ENCODE data around the gene REXO4. TPM values are rescaled to one million over a fixed set of nuclear protein-coding genes. Genes with fewer than 3 reads are reported as not detected.

REXO4 gene
- total and polyA plus RNA-seq, 2 donors (not counting 3 experiments of a cell fraction or from before 2014, with no cell fraction given): 19.5 to 29.5 TPM

DNA sequence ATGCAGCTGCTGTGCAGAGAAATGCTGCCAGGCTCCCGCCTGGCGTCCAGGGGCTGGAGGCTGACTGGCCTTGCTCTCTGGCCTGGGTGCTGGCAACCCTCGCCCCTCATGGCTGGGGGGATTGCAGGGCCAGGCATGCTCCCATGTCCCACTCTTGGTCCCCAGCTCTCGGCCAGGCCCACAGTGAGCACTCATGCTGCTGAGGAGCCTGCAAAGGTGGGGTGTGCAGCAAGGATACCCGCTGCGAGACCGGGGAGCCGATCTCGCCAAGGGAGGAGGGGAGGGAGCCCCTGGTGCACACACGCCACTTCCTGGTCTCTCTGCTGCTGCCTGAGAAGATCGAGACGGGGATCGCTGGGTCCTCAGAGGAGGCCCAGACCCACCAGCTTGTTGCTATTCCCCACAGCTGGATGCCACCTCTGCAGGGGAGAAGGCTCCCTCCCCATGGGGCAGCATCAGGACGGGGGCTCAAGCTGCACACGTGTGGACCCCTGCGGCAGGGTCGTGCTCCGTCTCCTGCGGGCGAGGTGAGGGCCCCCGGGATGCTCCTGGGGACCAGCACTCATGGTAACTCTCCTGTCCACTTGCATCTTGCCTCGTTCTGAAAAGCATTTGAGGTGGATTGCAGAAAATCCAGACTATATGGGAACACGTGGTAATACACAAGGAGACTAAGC, 27.6 kb upstream of the REXO4 start:
- DNase-seq (ENCODE audit: low read depth, low spot score): no peak
- ChIA-PET POLR2A (no interaction called here), CTCF (interaction anchor here (1.2 kb wide), 1 partner anchor 11 kb away, joined by 3 read pairs; no protein-coding TSS in a partner anchor)
- Histone ChIP-seq H3K4me2 (ENCODE audit: insufficient read depth, low read length) (no peak overlapping the region), H3K4me3 (replicated peaks in 1 of 3; ENCODE audit: insufficient read depth in 1 of 3, low read depth in 1 of 3, low read length in 3 of 3) (no peak overlapping the region), H3K36me3 (ENCODE audit: control insufficient read depth in 2 of 2, extremely low read depth in 1 of 2, insufficient read depth in 2 of 2, low read length in 2 of 2) (no peaks in the 10 kb centered on the region), H3K9me3 (replicated peaks; ENCODE audit: control insufficient read depth, insufficient read depth, low read length) (no peaks in the 10 kb centered on the region), H2AFZ (ENCODE audit: low read depth, low read length) (no peak overlapping the region), H3K4me1 (ENCODE audit: control insufficient read depth, extremely low read depth, insufficient read depth, low read length) (no peaks in the 10 kb centered on the region), H3K27me3 (ENCODE audit: control insufficient read depth in 2 of 2, insufficient read depth in 2 of 2, low read length in 2 of 2) (no peaks in the 10 kb centered on the region), H3K9ac (replicated peaks; ENCODE audit: extremely low read depth, insufficient read depth, low read length) (no peak overlapping the region), H3K79me2 (ENCODE audit: control insufficient read depth, insufficient read depth, low read length) (no peaks in the 10 kb centered on the region), H4K20me1 (replicated peaks; ENCODE audit: control insufficient read depth, extremely low read depth, insufficient read depth, low read length) (no peaks in the 10 kb centered on the region), H3K27ac (ENCODE audit: insufficient read depth, low read depth, low read length) (no peak overlapping the region), H3K9me1 (replicated peaks; ENCODE audit: control insufficient read depth, extremely low read depth, insufficient read depth, low read length) (no peaks in the 10 kb centered on the region)
- no peak for FAIRE-seq
- no TSS peak for BruUV-seq (replicated peaks)
- intact Hi-C loops (cut with micrococcal nuclease): no loop called here
- dilution Hi-C loops (cut with MboI; ENCODE audit: extremely low pct_ligation_motif_present, low sequenced_read_pairs): no loop called here
- TF ChIP-seq MYC (IDR thresholded peaks at IDR 0.05; ENCODE audit: low read depth, low read length) (no peak), FOS (IDR thresholded peaks at IDR 0.05; ENCODE audit: borderline replicate concordance, insufficient read depth, low read length) (no peak)
- TF ChIP-seq, protein P1, sequence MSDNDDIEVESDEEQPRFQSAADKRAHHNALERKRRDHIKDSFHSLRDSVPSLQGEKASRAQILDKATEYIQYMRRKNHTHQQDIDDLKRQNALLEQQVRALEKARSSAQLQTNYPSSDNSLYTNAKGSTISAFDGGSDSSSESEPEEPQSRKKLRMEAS (IDR thresholded peaks at IDR 0.05; ENCODE audit: insufficient read depth, insufficient read length): no peak
- TF ChIP-seq, protein P2, sequence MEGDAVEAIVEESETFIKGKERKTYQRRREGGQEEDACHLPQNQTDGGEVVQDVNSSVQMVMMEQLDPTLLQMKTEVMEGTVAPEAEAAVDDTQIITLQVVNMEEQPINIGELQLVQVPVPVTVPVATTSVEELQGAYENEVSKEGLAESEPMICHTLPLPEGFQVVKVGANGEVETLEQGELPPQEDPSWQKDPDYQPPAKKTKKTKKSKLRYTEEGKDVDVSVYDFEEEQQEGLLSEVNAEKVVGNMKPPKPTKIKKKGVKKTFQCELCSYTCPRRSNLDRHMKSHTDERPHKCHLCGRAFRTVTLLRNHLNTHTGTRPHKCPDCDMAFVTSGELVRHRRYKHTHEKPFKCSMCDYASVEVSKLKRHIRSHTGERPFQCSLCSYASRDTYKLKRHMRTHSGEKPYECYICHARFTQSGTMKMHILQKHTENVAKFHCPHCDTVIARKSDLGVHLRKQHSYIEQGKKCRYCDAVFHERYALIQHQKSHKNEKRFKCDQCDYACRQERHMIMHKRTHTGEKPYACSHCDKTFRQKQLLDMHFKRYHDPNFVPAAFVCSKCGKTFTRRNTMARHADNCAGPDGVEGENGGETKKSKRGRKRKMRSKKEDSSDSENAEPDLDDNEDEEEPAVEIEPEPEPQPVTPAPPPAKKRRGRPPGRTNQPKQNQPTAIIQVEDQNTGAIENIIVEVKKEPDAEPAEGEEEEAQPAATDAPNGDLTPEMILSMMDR (IDR thresholded peaks at IDR 0.05; ENCODE audit: extremely low read depth in 1 of 2, insufficient read depth in 1 of 2, low read depth in 1 of 2, low read length in 2 of 2): no peak

DNA sequence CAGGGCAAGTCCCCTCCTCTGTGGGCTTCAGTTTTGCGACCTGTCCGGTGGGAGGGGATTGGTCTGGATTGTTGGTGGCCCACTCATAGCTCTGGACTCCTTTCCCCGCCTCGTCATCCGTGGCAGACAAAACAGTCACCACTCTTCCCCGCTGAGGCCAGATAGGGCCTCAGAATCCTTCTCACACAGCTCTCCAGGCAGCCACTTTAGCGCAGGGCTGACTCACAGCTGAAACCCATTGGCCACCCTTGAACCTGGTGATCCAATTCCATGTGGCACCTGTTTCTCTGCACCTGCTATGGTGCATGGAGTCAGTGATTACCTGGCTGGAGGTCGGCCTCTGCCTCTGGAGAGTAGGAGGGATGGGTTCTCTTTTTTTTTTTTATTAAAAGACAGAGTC, 26.2 kb upstream of the REXO4 start:
- H3K79me2 ChIP-seq (ENCODE audit: control insufficient read depth, insufficient read depth, low read length): no peaks in the 10 kb centered on the region
- FAIRE-seq (no peak), DNase-seq (ENCODE audit: low read depth, low spot score) (no peak)
- BruUV-seq (replicated peaks): no TSS peak
- no peak overlapping the region for H3K9ac ChIP-seq (replicated peaks; ENCODE audit: extremely low read depth, insufficient read depth, low read length)
- H3K4me2 ChIP-seq (ENCODE audit: insufficient read depth, low read length): no peak overlapping the region
- H3K27ac ChIP-seq (ENCODE audit: insufficient read depth, low read depth, low read length): no peak overlapping the region
- dilution Hi-C loops (cut with MboI; ENCODE audit: extremely low pct_ligation_motif_present, low sequenced_read_pairs): no loop called here
- no peaks in the 10 kb centered on the region for H3K36me3 ChIP-seq (ENCODE audit: control insufficient read depth in 2 of 2, extremely low read depth in 1 of 2, insufficient read depth in 2 of 2, low read length in 2 of 2)
- H3K9me1 ChIP-seq (replicated peaks; ENCODE audit: control insufficient read depth, extremely low read depth, insufficient read depth, low read length): no peaks in the 10 kb centered on the region
- ChIA-PET CTCF (interaction anchor here (1.5 kb wide), 1 partner anchor 10 kb away, joined by 4 read pairs; no protein-coding TSS in a partner anchor), POLR2A (no interaction called here)
- H3K9me3 ChIP-seq (replicated peaks; ENCODE audit: control insufficient read depth, insufficient read depth, low read length): no peaks in the 10 kb centered on the region
- no peak overlapping the region for H2AFZ ChIP-seq (ENCODE audit: low read depth, low read length)
- no peaks in the 10 kb centered on the region for H3K4me1 ChIP-seq (ENCODE audit: control insufficient read depth, extremely low read depth, insufficient read depth, low read length)
- no peak overlapping the region for H3K4me3 ChIP-seq (replicated peaks in 1 of 3; ENCODE audit: insufficient read depth in 1 of 3, low read depth in 1 of 3, low read length in 3 of 3)
- H3K27me3 ChIP-seq (ENCODE audit: control insufficient read depth in 2 of 2, insufficient read depth in 2 of 2, low read length in 2 of 2): no peaks in the 10 kb centered on the region
- H4K20me1 ChIP-seq (replicated peaks; ENCODE audit: control insufficient read depth, extremely low read depth, insufficient read depth, low read length): no peaks in the 10 kb centered on the region
- intact Hi-C loops (cut with micrococcal nuclease): no loop called here
- TF ChIP-seq JUN (IDR thresholded peaks at IDR 0.05; ENCODE audit: borderline replicate concordance, insufficient read depth, insufficient read length, low read depth): no peak
- no peak for TF ChIP-seq POLR2AphosphoS5 (IDR thresholded peaks at IDR 0.05; ENCODE audit: insufficient read depth, low read depth, low read length)
- no peak for TF ChIP-seq EZH2 (IDR thresholded peaks at IDR 0.05; ENCODE audit: borderline replicate concordance, low read depth, low read length, severe bottlenecking)
- no peak for TF ChIP-seq MYC (IDR thresholded peaks at IDR 0.05; ENCODE audit: low read depth, low read length)
- no peak for TF ChIP-seq POLR2A (IDR thresholded peaks at IDR 0.05; ENCODE audit: low read depth, low read length)
- TF ChIP-seq, protein P1 (IDR thresholded peaks at IDR 0.05; ENCODE audit: insufficient read depth, insufficient read length): no peak
- TF ChIP-seq, protein P2 (IDR thresholded peaks at IDR 0.05; ENCODE audit: extremely low read depth in 1 of 2, insufficient read depth in 1 of 2, low read depth in 1 of 2, low read length in 2 of 2): no peak
- no peak for TF ChIP-seq GATA2 (IDR thresholded peaks at IDR 0.05; ENCODE audit: insufficient read depth, insufficient read length, low read depth, low read length)
- TF ChIP-seq FOS (IDR thresholded peaks at IDR 0.05; ENCODE audit: borderline replicate concordance, insufficient read depth, low read length): no peak

Data from endothelial cell of umbilical vein (primary cell).